SK-N-SH treated with all-trans-retinoic acid at 6 μM for 48 hours (cell line): ENCODE results near the gene HERPUD2.
A peak's percentile ranks its signal among the peaks of the same experiment; 100 is the strongest.
"Not testable (repeated sequence)": the region's sequence is repeated elsewhere in the genome, so short reads cannot be mapped to it uniquely, and the experiment has no call there.

Experiments
- ATAC-seq: fragments of 200-7000 bp; cut with Tn5 transposase; 3 replicates; pipeline ENCODE4 v1.9.1; 2020; ENCODE audit warnings: mild to moderate bottlenecking, moderate library complexity
- ARNTL ChIP-seq: fragments of 450-650 bp; formaldehyde crosslinking; IDR thresholded peaks from 2 replicates; pipeline ENCODE4 v1.5.0; 2020; ENCODE audit warnings: low read depth, mild to moderate bottlenecking, moderate library complexity, borderline replicate concordance
- BACH2 ChIP-seq: fragments of 250-450 bp; sonication (Bioruptor Pico); IDR thresholded peaks from 2 replicates; pipeline ENCODE4 v1.9.0; 2021; ENCODE audit warnings: mild to moderate bottlenecking, borderline replicate concordance
- CREB5 ChIP-seq: fragments of 250-450 bp; sonication (Bioruptor Pico); IDR thresholded peaks from 2 replicates; pipeline ENCODE4 v1.5.1; 2020; ENCODE audit warnings: low read depth, mild to moderate bottlenecking, moderate library complexity
- CSDC2 ChIP-seq: fragments of 250-450 bp; sonication (Bioruptor Pico); IDR thresholded peaks from 2 replicates; pipeline ENCODE4 v1.5.0; 2020; ENCODE audit warnings: mild to moderate bottlenecking, moderate library complexity
- ESRRG ChIP-seq: fragments of 250-450 bp; sonication (Bioruptor Pico); IDR thresholded peaks from 2 replicates; pipeline ENCODE4 v1.6.1; 2021; ENCODE audit warnings: mild to moderate bottlenecking
- ISL1 ChIP-seq: fragments of 250-450 bp; sonication (Bioruptor Pico); IDR thresholded peaks from 2 replicates; pipeline ENCODE4 v2.1.2; 2022; ENCODE audit warnings: mild to moderate bottlenecking, moderate library complexity
- OSR1 ChIP-seq: fragments of 250-450 bp; sonication (Bioruptor Pico); IDR thresholded peaks from 2 replicates; pipeline ENCODE4 v1.8.0; 2022; ENCODE audit warnings: moderate library complexity, mild to moderate bottlenecking, inconsistent platforms
- PATZ1 ChIP-seq: fragments of 250-450 bp; sonication (Bioruptor Pico); IDR thresholded peaks from 2 replicates; pipeline ENCODE4 v1.8.0; 2020; ENCODE audit warnings: mild to moderate bottlenecking, moderate library complexity, borderline replicate concordance
- POU6F1 ChIP-seq: fragments of 250-450 bp; sonication (Bioruptor Pico); IDR thresholded peaks from 2 replicates; pipeline ENCODE4 v1.8.0; 2021; ENCODE audit warnings: low read depth, mild to moderate bottlenecking, moderate library complexity, borderline replicate concordance
- PPARA ChIP-seq: fragments of 250-450 bp; sonication (Bioruptor Pico); IDR thresholded peaks from 2 replicates; pipeline ENCODE4 v1.5.0; 2020; ENCODE audit warnings: mild to moderate bottlenecking, borderline replicate concordance
- SNAI2 ChIP-seq: fragments of 250-450 bp; sonication (Bioruptor Pico); IDR thresholded peaks from 2 replicates; pipeline ENCODE4 v1.5.0; 2020; ENCODE audit warnings: mild to moderate bottlenecking, moderate library complexity
- TCF4 ChIP-seq: fragments of 250-450 bp; sonication (Bioruptor Pico); IDR thresholded peaks from 2 replicates; pipeline ENCODE4 v1.8.0; 2021; ENCODE audit warnings: mild to moderate bottlenecking, moderate library complexity, borderline replicate concordance
- TOX ChIP-seq: fragments of 250-450 bp; sonication (Bioruptor Pico); IDR thresholded peaks from 2 replicates; pipeline ENCODE4 v1.8.0; 2021; ENCODE audit warnings: mild to moderate bottlenecking, moderate library complexity, borderline replicate concordance
- ZC3H10 ChIP-seq: fragments of 250-450 bp; sonication (Bioruptor Pico); IDR thresholded peaks from 2 replicates; pipeline ENCODE4 v1.5.1; 2021; ENCODE audit warnings: mild to moderate bottlenecking, moderate library complexity
- ZFP3 ChIP-seq: fragments of 250-450 bp; sonication (Bioruptor Pico); IDR thresholded peaks from 2 replicates; pipeline ENCODE4 v1.5.0; 2020; ENCODE audit warnings: mild to moderate bottlenecking, moderate library complexity
- ZFP30 ChIP-seq: fragments of 450-650 bp; formaldehyde crosslinking; IDR thresholded peaks from 2 replicates; pipeline ENCODE4 v1.5.0; 2022; ENCODE audit warnings: mild to moderate bottlenecking, moderate library complexity
- ZNF565 ChIP-seq: fragments of 450-650 bp; formaldehyde crosslinking; conservative IDR thresholded peaks from 2 replicates; pipeline ENCODE4 v1.5.0; 2020; ENCODE audit warnings: low read depth, mild to moderate bottlenecking, moderate library complexity
- ZNF70 ChIP-seq: fragments of 450-650 bp; formaldehyde crosslinking; IDR thresholded peaks from 2 replicates; pipeline ENCODE4 v1.5.0; 2020; ENCODE audit warnings: mild to moderate bottlenecking, moderate library complexity
- TF ChIP-seq, protein P1 (sequence below): fragments of 250-450 bp; sonication (Bioruptor Pico); IDR thresholded peaks from 2 replicates; pipeline ENCODE4 v1.5.1; 2021; ENCODE audit warnings: mild to moderate bottlenecking, moderate library complexity

The HERPUD2 gene

GRCh38 chr7:35695473-35695850, 527 bp upstream of the HERPUD2 start:
- peak; percentile 3 for ATAC-seq
- TF ChIP-seq ZFP30 (CRISPR knock-in tag): no peak
- no peak for TF ChIP-seq ARNTL (CRISPR knock-in tag)
- no peak for TF ChIP-seq SNAI2 (CRISPR knock-in tag)
- no peak for TF ChIP-seq POU6F1 (CRISPR knock-in tag)
- TF ChIP-seq ISL1 (CRISPR knock-in tag): no peak
- no peak for TF ChIP-seq ZFP3 (CRISPR knock-in tag)
- peak; percentile 0; the same call in 1 of the 2 replicates for TF ChIP-seq PATZ1

- peak; percentile 53 for ATAC-seq
- TF ChIP-seq ISL1 (CRISPR knock-in tag) (no peak), ARNTL (CRISPR knock-in tag) (no peak), ZNF70 (CRISPR knock-in tag) (peak; percentile 12; the same call in 1 of the 2 replicates), CSDC2 (no peak)
- TF ChIP-seq, protein P1, sequence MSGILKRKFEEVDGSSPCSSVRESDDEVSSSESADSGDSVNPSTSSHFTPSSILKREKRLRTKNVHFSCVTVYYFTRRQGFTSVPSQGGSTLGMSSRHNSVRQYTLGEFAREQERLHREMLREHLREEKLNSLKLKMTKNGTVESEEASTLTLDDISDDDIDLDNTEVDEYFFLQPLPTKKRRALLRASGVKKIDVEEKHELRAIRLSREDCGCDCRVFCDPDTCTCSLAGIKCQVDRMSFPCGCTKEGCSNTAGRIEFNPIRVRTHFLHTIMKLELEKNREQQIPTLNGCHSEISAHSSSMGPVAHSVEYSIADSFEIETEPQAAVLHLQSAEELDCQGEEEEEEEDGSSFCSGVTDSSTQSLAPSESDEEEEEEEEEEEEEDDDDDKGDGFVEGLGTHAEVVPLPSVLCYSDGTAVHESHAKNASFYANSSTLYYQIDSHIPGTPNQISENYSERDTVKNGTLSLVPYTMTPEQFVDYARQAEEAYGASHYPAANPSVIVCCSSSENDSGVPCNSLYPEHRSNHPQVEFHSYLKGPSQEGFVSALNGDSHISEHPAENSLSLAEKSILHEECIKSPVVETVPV (CRISPR knock-in tag): no peak
Measured at GRCh38 chr7:35694161-35694783, 663 bp downstream of the HERPUD2 start.

DNA sequence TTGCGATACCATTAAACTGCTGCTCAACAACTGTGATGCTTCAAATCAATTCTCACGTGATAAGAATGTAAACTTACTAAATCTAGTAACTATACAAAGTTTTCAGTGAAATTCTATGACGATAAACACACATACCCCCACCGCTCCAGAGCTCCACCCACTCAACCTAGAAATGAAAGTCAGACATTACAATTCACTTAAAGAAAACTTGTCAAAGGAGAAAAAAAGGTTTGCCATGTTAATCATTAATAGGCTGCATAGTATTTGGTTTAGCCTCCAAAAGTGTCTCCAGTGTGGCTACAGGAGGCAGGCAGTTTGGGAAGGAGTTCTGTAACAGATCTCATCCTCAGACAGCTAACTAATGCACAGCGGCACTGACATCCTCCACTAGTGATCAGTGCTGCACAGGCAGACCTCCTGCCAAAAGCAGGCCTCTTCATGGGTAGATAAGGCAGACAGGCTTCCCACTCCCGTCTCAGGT, 3.1 kb downstream of the HERPUD2 start:
- TF ChIP-seq SNAI2 (CRISPR knock-in tag) (no peak), BACH2 (CRISPR knock-in tag) (no peak), ZC3H10 (CRISPR knock-in tag) (no peak)
- TF ChIP-seq, all 23 proteins: peak for 0
- ATAC-seq: no peak

- ATAC-seq: no peak
- no peak for TF ChIP-seq TOX (CRISPR knock-in tag)
- TF ChIP-seq SNAI2 (CRISPR knock-in tag): no peak
- no peak for TF ChIP-seq ZNF565
- no peak for TF ChIP-seq ZNF70 (CRISPR knock-in tag)
- TF ChIP-seq ZFP30 (CRISPR knock-in tag): no peak
- no peak for TF ChIP-seq POU6F1 (CRISPR knock-in tag)
- no peak for TF ChIP-seq TCF4 (CRISPR knock-in tag)
- TF ChIP-seq OSR1 (CRISPR knock-in tag): no peak
- TF ChIP-seq ZFP3 (CRISPR knock-in tag): no peak
- TF ChIP-seq ARNTL (CRISPR knock-in tag): no peak
- no peak for TF ChIP-seq CSDC2
- no peak for TF ChIP-seq ESRRG (CRISPR knock-in tag)
- no peak for TF ChIP-seq PPARA (CRISPR knock-in tag)
- no peak for TF ChIP-seq CREB5
- no peak for TF ChIP-seq BACH2 (CRISPR knock-in tag)
- TF ChIP-seq, protein P1 (CRISPR knock-in tag): no peak
- TF ChIP-seq, all 23 proteins: peak for 0
Measured at GRCh38 chr7:35691366-35691765, 3.6 kb downstream of the HERPUD2 start.

DNA sequence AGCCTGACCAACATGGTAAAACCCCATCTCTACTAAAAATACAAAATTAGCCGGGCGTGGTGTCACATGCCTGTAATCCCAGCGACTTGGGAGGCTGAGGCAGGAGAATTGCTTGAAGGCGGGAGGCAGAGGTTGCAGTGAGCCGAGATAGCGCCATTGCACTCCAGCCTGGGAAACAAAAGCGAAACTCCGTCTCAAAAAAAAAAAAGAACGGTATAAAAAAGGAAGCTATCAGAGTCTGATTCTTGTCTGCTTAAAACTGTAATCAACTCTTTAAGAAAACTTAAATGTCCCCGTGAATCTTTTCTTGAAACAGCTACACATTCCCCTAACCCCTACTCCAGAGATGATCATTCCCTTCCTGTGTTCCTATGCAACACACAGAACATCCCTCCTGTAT, 4.3 kb downstream of the HERPUD2 start:
- not testable (repeated sequence) for ATAC-seq
